Umbilical cord (tissue), 2 donors: ENCODE results near the gene ELFN1. TPM values are rescaled to one million over a fixed set of nuclear protein-coding genes. Genes with fewer than 3 reads are reported as not detected.

Source experiments
- DNase-seq: peaks from one replicate; pipeline ENCODE4 v3.0.0-alpha.2; 2015; ENCODE audit warnings: low spot score
- total RNA-seq: library from RNA; depleted of rRNA; stranded (reverse); fragments of >200 nt; gene quantifications from one replicate; pipeline ENCODE4 v1.2.3, GENCODE V29; 2014; ENCODE audit warnings: low replicate concordance; ENCODE audit not compliant: insufficient read depth

ELFN1 gene
- total RNA-seq, 1 donor from 2014 or later: 0.96 TPM

DNA sequence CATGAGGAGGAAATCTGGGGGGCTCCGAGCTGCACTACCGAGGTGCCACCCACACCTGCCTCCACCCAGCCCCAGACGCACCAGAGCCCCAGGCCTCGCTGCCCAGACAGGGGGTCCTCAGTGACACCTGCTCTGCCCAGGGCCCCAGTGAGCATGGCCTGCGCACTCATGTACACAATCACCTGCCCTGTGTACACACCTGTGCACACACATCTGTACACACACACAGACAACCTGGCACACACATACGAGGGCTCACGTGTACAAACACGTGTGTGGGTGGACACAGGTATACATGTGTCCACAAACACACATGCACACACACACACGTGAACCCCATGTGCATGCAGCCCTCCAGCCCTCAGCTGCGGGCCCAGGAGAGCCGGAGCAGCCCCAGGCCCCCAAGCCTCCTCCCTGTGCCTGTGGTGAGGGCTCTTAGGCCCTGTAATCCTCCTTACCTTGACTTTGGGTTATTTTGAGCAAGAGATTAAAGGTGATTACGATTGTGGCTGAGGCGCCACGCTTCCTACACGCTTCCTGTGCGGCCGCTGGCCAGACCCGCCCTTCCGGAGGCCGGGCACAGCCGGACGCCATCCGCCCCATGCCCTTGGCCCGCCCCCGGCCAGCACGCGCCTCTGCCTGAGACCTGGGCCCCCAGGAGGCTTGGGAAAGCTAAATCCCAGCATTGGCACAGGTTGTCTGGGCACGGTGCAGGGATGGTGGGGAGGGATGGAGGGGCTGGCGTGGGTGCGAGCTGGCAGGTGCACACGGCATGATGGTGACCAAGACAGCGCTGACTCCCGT is 71.9 kb downstream of the ELFN1 start:
- DNase-seq: no peak

GRCh38 chr7:1742555-1743303 is 72.7 kb downstream of the ELFN1 start:
- DNase-seq: peak; percentile 50

DNA sequence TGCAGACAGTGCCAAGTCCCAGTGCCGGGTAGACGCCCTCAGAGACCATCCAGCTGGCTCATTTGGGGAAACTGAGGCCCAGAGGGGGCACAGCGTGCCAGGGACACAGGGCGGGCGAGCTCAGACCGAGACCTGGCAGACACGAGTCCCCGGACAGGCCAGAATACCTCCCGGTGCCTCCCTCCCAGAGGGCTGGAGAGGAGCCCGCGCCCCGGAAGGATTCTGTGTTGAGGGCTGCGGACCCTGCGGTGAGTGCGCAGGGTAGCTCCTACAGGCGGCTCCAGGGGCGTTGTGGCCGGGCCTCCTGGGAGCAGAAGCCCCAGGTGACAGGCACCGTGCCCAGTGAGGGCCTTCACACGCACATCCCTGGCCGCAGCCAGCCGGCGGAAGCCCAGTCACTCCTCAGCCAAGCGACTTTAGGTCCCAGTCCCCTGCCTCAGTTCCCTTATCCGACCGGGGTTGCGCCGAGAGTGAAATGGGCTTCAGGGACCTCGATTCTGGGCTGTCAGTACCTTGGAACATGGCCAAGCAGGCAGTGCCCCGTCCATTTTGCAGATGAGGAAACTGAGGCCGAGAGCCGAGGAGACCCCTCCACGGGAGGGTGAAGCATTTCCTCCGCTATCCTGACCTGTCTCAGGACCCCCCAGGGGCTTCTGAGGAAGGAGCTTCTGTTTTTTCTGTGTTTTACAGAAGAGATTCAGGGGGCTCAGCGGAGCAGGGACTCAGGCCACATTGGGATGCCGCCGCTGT is 73.6 kb downstream of the ELFN1 start:
- DNase-seq: no peak

DNA sequence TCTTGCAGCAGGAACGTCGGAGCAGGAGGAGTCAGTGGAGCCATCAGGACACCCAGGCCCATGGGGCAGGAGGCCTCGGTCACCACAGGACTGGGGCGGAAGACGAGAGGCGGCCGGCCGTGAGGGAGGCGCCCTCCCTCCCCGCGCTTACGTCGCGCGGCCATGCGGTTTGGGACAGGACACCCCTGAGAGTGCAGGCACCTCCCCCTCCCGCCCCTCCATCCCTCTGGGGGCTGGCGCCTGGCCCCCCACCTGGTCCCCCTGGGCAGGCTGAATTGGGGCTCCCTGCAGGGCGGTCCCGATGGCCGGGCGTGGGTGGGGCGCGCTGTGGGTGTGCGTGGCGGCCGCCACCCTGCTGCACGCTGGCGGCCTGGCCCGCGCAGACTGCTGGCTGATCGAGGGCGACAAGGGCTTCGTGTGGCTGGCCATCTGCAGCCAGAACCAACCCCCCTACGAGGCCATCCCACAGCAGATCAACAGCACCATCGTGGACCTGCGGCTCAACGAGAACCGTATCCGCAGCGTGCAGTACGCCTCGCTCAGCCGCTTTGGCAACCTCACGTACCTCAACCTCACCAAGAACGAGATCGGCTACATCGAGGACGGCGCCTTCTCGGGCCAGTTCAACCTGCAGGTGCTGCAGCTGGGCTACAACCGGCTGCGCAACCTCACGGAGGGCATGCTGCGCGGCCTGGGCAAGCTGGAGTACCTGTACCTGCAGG is 74.4 kb downstream of the ELFN1 start:
- DNase-seq: no peak

DNA sequence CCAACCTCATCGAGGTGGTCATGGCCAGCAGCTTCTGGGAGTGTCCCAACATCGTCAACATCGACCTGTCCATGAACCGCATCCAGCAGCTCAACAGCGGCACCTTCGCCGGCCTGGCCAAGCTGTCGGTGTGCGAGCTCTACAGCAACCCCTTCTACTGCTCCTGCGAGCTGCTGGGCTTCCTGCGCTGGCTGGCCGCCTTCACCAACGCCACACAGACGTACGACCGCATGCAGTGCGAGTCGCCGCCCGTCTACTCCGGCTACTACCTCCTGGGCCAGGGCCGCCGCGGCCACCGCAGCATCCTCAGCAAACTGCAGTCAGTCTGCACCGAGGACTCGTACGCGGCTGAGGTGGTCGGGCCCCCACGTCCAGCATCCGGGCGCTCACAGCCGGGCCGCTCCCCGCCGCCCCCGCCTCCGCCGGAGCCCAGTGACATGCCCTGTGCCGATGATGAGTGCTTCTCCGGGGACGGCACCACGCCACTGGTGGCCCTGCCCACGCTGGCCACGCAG is 75.0 kb downstream of the ELFN1 start:
- DNase-seq: no peak

DNA sequence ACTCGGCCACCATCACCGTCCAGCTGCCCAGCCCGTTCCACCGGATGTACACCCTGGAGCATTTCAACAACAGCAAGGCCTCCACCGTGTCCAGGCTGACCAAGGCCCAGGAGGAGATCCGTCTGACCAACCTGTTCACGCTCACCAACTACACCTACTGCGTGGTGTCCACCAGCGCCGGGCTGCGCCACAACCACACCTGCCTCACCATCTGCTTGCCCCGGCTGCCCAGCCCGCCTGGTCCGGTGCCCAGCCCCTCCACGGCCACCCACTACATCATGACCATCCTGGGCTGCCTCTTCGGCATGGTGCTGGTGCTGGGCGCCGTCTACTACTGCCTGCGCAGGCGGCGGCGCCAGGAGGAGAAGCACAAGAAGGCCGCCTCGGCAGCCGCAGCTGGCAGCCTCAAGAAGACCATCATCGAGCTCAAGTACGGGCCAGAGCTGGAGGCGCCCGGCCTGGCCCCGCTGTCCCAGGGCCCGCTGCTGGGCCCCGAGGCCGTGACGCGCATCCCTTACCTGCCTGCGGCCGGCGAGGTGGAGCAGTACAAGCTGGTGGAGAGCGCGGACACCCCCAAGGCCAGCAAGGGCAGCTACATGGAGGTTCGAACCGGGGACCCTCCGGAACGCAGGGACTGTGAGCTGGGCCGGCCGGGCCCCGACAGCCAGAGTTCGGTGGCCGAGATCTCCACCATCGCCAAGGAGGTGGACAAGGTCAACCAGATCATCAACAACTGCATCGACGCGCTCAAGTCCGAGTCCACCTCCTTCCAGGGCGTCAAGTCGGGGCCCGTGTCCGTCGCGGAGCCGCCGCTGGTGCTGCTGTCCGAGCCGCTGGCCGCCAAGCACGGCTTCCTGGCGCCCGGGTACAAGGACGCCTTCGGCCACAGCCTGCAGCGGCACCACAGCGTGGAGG is 75.8 kb downstream of the ELFN1 start:
- DNase-seq: no peak

DNA sequence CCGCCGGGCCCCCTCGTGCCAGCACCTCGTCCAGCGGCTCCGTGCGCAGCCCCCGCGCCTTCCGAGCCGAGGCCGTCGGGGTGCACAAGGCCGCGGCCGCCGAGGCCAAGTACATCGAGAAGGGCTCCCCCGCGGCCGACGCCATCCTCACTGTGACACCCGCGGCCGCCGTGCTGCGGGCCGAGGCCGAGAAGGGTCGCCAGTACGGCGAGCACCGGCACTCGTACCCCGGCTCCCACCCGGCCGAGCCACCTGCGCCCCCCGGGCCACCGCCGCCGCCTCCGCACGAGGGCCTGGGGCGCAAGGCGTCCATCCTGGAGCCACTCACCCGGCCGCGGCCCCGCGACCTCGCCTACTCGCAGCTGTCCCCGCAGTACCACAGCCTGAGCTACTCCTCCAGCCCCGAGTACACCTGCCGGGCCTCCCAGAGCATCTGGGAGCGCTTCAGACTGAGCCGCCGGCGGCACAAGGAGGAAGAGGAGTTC is 76.5 kb downstream of the ELFN1 start:
- DNase-seq: no peak

- DNase-seq: no peak
These were observed 77.1 kb downstream of the ELFN1 start for GRCh38 chr7:1747004-1747801.

GRCh38 chr7:1748076-1748838 is 78.2 kb downstream of the ELFN1 start:
- no peak for DNase-seq

- DNase-seq: no peak
These were observed 78.7 kb downstream of the ELFN1 start for GRCh38 chr7:1748839-1749173.

GRCh38 chr7:1749351-1749863 is 79.3 kb downstream of the ELFN1 start:
- no peak for DNase-seq

GRCh38 chr7:1749864-1750466 is 79.9 kb downstream of the ELFN1 start:
- no peak for DNase-seq

- DNase-seq: no peak
These were observed 80.5 kb downstream of the ELFN1 start for GRCh38 chr7:1750541-1751021.

- DNase-seq: no peak
These were observed 82.0 kb downstream of the ELFN1 start for GRCh38 chr7:1752111-1752510.

DNA sequence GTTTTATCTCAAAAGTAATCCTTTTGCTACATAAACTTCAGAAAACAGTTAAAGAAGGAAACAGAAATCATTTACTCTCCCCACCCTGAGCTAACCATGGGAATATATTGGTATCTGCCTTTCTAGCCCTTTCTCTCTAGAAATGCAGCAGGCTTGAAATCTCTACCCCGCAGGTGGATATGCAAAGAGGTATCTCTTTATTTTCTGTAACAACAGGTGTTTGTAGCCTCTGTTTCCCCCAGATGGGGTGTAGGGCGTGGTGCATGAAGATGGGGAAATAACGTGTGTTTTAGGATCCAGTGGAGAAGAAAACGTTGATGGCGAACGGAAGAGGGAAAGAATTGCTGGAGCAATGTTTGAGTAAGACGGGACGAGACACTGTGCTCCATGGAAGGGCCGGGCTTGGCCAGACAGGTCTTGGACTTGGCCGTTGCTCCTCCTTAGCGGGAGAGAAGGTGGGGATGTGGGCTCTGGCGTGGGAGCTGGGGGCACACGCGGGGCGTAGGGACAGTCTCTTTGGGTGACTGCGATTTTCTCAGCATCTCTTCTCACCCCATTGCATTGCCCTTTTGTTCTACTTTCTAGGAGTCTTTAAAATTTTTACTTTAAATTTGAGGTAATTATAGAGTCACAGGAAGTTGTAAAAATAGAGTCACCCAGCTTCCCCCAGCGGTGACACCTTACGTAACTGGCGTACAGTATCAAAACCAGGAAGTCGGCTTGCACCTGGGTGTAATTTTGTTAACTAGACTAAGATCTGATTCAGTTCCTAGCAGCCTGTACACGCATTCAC is 82.9 kb downstream of the ELFN1 start:
- no peak for DNase-seq

GRCh38 chr7:1753564-1753867 is 83.4 kb downstream of the ELFN1 start:
- no peak for DNase-seq

- no peak for DNase-seq
These were observed 84.3 kb downstream of the ELFN1 start for GRCh38 chr7:1754345-1754908.
